ENCODE results near the gene PRCC. TPM values are rescaled to one million over a fixed set of nuclear protein-coding genes. Genes with fewer than 3 reads are reported as not detected.

Gene PRCC
- total and polyA plus RNA-seq, 9 donors: 24.7 to 72.5 (median 50.9) TPM

DNA sequence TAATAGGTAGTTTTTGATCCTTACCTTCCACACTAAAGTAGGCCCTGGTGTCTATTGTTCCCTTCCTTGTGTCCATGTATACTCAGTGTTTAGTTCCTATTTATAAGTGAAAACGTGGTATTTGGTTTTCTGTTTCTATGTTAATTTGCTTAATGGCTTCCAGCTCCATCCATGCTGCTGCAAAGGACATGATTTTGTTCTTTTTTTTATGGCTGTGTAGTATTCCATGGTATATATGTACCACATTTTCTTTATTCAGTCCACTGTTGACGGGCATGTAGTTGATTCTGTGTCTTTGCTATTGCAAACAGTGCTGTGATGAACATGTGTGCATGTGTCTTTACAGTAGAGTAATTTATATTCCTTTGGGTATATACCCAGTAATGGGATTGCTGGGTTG, 20.8 kb downstream of the PRCC start:
- Histone ChIP-seq H3K4me3 (no peak overlapping the region), H3K4me1 (ENCODE audit: insufficient read depth) (no peaks in the 10 kb centered on the region), H3K36me3 (no peaks in the 10 kb centered on the region), H3K9me3 (no peaks in the 10 kb centered on the region), H3K27ac (no peak overlapping the region), H3K27me3 (no peaks in the 10 kb centered on the region)
- intact Hi-C loops (cut with DNase I): no loop called here
- TF ChIP-seq, protein P1, sequence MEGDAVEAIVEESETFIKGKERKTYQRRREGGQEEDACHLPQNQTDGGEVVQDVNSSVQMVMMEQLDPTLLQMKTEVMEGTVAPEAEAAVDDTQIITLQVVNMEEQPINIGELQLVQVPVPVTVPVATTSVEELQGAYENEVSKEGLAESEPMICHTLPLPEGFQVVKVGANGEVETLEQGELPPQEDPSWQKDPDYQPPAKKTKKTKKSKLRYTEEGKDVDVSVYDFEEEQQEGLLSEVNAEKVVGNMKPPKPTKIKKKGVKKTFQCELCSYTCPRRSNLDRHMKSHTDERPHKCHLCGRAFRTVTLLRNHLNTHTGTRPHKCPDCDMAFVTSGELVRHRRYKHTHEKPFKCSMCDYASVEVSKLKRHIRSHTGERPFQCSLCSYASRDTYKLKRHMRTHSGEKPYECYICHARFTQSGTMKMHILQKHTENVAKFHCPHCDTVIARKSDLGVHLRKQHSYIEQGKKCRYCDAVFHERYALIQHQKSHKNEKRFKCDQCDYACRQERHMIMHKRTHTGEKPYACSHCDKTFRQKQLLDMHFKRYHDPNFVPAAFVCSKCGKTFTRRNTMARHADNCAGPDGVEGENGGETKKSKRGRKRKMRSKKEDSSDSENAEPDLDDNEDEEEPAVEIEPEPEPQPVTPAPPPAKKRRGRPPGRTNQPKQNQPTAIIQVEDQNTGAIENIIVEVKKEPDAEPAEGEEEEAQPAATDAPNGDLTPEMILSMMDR (IDR thresholded peaks at IDR 0.05): no peak
- TF ChIP-seq POLR2A (IDR thresholded peaks at IDR 0.05) (no peak), EP300 (IDR thresholded peaks at IDR 0.05) (no peak)
- 82 to 89% (median 88%) methylated on average over 2 of the region's 2 CpGs for whole genome bisulfite sequencing, 3 donors
- no peak for DNase-seq

DNA sequence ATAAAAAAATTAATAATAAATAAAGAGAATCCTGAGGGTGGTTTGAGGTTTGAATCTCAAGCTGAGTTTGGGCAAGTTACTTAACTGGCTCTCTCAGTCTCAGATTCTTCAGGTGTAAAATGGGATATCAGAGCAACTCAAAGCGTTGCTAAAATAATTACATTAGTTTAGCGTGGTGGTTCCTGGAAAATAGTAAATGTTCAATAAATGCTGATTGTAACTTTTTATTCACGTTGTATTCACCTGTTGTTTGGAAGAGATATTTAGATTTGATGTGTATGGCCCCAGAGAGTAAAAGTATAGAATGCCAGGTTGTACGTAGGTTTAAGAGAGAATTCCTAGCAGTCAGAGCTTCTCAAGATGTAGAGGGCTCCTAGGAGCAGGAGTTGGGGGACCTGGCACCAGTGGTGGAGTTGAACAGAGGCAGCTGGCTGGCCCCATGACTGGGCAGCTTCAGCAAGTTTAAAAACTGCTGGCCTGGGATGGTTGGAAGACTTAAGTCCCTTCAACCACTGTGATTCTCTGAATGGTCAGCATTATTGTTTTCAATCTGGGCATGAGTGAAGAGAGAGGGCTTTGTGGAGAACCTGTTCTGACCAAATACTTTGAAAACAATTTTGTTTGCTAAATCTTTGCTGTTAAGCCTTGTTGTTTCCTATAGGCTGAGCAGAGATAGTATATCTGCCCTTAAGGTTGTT, 22.4 kb downstream of the PRCC start:
- DNase-seq: no peak
- Histone ChIP-seq H3K27me3 (no peaks in the 10 kb centered on the region), H3K4me3 (no peak overlapping the region), H3K27ac (no peak overlapping the region), H3K36me3 (no peaks in the 10 kb centered on the region), H3K4me1 (ENCODE audit: insufficient read depth) (no peaks in the 10 kb centered on the region), H3K9me3 (no peaks in the 10 kb centered on the region)
- 77 to 90% (median 81%) methylated on average over 4 of the region's 4 CpGs for WGBS, 3 donors
- intact Hi-C loops (cut with DNase I): loop anchor here in 1 of 4 donors (10.0 kb wide), 1 partner anchor 65 kb away; the partner anchor contains the start of gene INSRR
- TF ChIP-seq EP300 (IDR thresholded peaks at IDR 0.05) (no peak), POLR2A (IDR thresholded peaks at IDR 0.05) (no peak)
- TF ChIP-seq, protein P1 (IDR thresholded peaks at IDR 0.05): no peak

DNA sequence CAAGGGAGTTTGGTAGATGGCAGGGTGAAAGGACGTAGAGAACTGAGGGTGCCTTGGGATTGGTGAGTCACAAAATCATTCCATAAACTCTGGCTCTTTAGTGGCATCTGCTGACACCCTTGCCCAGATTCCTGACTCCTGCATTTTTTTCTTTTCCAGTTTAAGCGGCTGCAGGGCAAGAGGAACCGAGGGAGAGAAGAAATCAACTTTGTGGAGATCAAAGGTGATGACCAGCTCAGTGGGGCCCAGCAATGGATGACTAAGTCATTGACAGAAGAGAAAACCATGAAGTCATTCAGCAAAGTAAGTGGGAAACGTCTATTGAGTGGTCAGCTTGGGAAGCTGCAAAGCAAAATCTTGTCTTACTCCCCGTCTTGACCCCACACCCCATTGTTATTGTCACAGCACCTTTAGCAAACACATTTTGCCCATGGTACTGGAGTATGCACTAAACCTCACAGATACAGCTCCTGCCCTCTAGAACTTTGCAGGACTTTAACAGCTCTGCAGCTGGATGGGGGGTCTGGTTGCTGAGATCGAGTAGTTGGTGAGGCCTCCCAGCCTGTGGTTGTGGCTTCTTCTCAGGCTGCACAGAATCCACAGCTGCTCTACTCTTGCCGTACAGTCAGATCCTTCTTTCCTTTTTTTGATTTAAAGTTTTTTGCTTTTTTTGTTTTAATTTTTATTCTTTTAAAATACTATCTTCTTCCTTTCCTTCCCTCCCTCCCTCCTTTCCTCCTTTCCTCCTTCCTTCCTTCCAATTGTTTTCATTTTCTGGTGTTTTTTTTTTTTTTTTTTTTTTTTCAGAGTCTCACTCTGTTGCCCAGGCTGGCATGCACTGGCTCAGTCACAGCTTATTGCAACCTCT, 27.4 kb downstream of the PRCC start:
- Histone ChIP-seq H3K27ac (no peak overlapping the region), H3K36me3 (peaks cover 5% of the 10 kb centered on the region), H3K4me3 (no peak overlapping the region), H3K9me3 (no peaks in the 10 kb centered on the region), H3K4me1 (ENCODE audit: insufficient read depth) (no peaks in the 10 kb centered on the region), H3K27me3 (no peaks in the 10 kb centered on the region)
- no peak for DNase-seq
- TF ChIP-seq EP300 (IDR thresholded peaks at IDR 0.05): no peak
- no peak for TF ChIP-seq POLR2A (IDR thresholded peaks at IDR 0.05)
- TF ChIP-seq, protein P1 (IDR thresholded peaks at IDR 0.05): no peak
- WGBS, 3 donors: 64 to 77% (median 77%) methylated on average over 7 of the region's 7 CpGs
- intact Hi-C loops (cut with DNase I): loop anchor here in 1 of 4 donors (10.0 kb wide), 1 partner anchor 60 kb away; the partner anchor contains the start of gene INSRR

DNA sequence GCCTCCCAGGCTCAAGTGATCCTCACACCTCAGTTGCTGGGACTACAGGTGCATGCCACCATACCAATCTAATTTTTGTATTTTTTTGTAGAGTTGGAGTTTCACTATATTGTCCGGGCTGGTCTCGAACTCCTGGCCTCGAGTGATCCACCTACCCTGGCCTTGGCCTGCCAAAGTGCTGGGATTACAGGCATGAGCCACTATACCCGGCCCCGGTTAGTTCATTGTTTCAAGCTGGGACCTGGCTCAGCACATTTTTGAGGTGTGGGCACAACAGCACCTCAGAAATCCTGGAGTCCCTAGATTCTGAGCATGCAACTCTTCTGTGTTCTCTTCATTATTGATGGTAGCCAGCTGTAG, 28.0 kb downstream of the PRCC start:
- WGBS, 3 donors: 80 to 92% (median 83%) methylated on average over 5 of the region's 5 CpGs
- Histone ChIP-seq H3K4me1 (ENCODE audit: insufficient read depth) (no peaks in the 10 kb centered on the region), H3K9me3 (no peaks in the 10 kb centered on the region), H3K4me3 (no peak overlapping the region), H3K27me3 (no peaks in the 10 kb centered on the region), H3K36me3 (peaks cover 5% of the 10 kb centered on the region), H3K27ac (no peak overlapping the region)
- intact Hi-C loops (cut with DNase I): loop anchor here in 1 of 4 donors (10.0 kb wide), 1 partner anchor 59 kb away; the partner anchor contains the start of gene INSRR
- no peak for DNase-seq
- TF ChIP-seq, protein P1 (IDR thresholded peaks at IDR 0.05): no peak
- TF ChIP-seq POLR2A (IDR thresholded peaks at IDR 0.05): no peak
- TF ChIP-seq EP300 (IDR thresholded peaks at IDR 0.05): no peak
